ENCODE results near the gene CRMP1. TPM values are rescaled to one million over a fixed set of nuclear protein-coding genes. Genes with fewer than 3 reads are reported as not detected.

The CRMP1 gene
- total and polyA plus RNA-seq, 12 donors = 0.18 to 17.7 (median 4.8) TPM

- WGBS, 4 donors = 61 to 71% (median 66%) methylated on average over 15 to 16 of the region's 16 CpGs
- intact Hi-C loops (cut with DNase I) = no loop called here
- TF ChIP-seq POLR2A (IDR thresholded peaks at IDR 0.05) = no peak
- no peak for TF ChIP-seq CTCF (IDR thresholded peaks at IDR 0.05)
- H3K9me3 ChIP-seq (replicated peaks in 1 of 3) = no peaks in the 10 kb centered on the region
- H3K27me3 ChIP-seq = peaks cover 3% of the 10 kb centered on the region
- H3K4me1 ChIP-seq (replicated peaks in 1 of 2) = no peaks in the 10 kb centered on the region
- H3K27ac ChIP-seq = no peak overlapping the region
- no peak for DNase-seq
- H3K36me3 ChIP-seq (replicated peaks in 1 of 2) = no peaks in the 10 kb centered on the region
- no peak overlapping the region for H3K4me3 ChIP-seq
Observed at GRCh38 chr4:5933996-5934831, 41.3 kb upstream of the CRMP1 start.

- Histone ChIP-seq H3K27me3 (peaks cover 3% of the 10 kb centered on the region), H3K4me1 (replicated peaks in 1 of 2) (no peaks in the 10 kb centered on the region), H3K36me3 (replicated peaks in 1 of 2) (no peaks in the 10 kb centered on the region), H3K27ac (no peak overlapping the region), H3K4me3 (no peak overlapping the region), H3K9me3 (replicated peaks in 1 of 3) (no peaks in the 10 kb centered on the region)
- DNase-seq = no peak
- 30 to 45% (median 41%) methylated on average over 4 of the region's 4 CpGs for WGBS, 4 donors
- no peak for TF ChIP-seq CTCF (IDR thresholded peaks at IDR 0.05)
- no peak for TF ChIP-seq POLR2A (IDR thresholded peaks at IDR 0.05)
- intact Hi-C loops (cut with DNase I) = no loop called here
Observed at GRCh38 chr4:5933116-5933515, 40.2 kb upstream of the CRMP1 start.

GRCh38 chr4:5932035-5932568 lies 39.2 kb upstream of the CRMP1 start:
- DNase-seq = no peak
- WGBS, 4 donors = 67 to 78% (median 76%) methylated on average over 8 to 12 of the region's 12 CpGs
- H3K4me3 ChIP-seq = no peak overlapping the region
- intact Hi-C loops (cut with DNase I) = no loop called here
- H3K4me1 ChIP-seq (replicated peaks in 1 of 2) = no peaks in the 10 kb centered on the region
- H3K9me3 ChIP-seq (replicated peaks in 1 of 3) = no peaks in the 10 kb centered on the region
- H3K27me3 ChIP-seq = peaks cover 3% of the 10 kb centered on the region
- H3K27ac ChIP-seq = no peak overlapping the region
- no peak for TF ChIP-seq POLR2A (IDR thresholded peaks at IDR 0.05)
- TF ChIP-seq CTCF (IDR thresholded peaks at IDR 0.05) = no peak
- no peaks in the 10 kb centered on the region for H3K36me3 ChIP-seq (replicated peaks in 1 of 2)

GRCh38 chr4:5931526-5931925 lies 38.6 kb upstream of the CRMP1 start:
- intact Hi-C loops (cut with DNase I) = no loop called here
- 46 to 65% (median 53%) methylated on average over 9 of the region's 9 CpGs for WGBS, 4 donors
- Histone ChIP-seq H3K27me3 (peaks cover 3% of the 10 kb centered on the region), H3K4me3 (no peak overlapping the region), H3K4me1 (replicated peaks in 1 of 2) (no peaks in the 10 kb centered on the region), H3K9me3 (replicated peaks in 1 of 3) (no peaks in the 10 kb centered on the region), H3K27ac (no peak overlapping the region), H3K36me3 (replicated peaks in 1 of 2) (no peaks in the 10 kb centered on the region)
- TF ChIP-seq POLR2A (IDR thresholded peaks at IDR 0.05) (no peak), CTCF (IDR thresholded peaks at IDR 0.05) (no peak)
- no peak for DNase-seq

Data from adrenal gland (tissue), 12 donors.